HG03280 (cell line): ENCODE data around the gene OR2T4.

Experiments
- ATAC-seq: cut with Tn5 transposase; IDR thresholded peaks from one replicate; pipeline ENCODE4 v1.9.1; 2021; ENCODE audit warnings: mild to moderate bottlenecking, moderate library complexity; ENCODE audit not compliant: unreplicated experiment

Gene OR2T4, protein sequence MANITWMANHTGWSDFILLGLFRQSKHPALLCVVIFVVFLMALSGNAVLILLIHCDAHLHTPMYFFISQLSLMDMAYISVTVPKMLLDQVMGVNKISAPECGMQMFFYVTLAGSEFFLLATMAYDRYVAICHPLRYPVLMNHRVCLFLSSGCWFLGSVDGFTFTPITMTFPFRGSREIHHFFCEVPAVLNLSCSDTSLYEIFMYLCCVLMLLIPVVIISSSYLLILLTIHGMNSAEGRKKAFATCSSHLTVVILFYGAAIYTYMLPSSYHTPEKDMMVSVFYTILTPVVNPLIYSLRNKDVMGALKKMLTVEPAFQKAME

GRCh38 chr1:248361121-248361715 is at the start of gene OR2T4:
OR2T4 (plus strand) TSS chr1:248361665; CDS start chr1:248361665, 0 bp downstream.
- no peak for ATAC-seq

GRCh38 chr1:248316796-248317195 is 44.7 kb upstream of the OR2T4 start:
- ATAC-seq, result no peak

DNA sequence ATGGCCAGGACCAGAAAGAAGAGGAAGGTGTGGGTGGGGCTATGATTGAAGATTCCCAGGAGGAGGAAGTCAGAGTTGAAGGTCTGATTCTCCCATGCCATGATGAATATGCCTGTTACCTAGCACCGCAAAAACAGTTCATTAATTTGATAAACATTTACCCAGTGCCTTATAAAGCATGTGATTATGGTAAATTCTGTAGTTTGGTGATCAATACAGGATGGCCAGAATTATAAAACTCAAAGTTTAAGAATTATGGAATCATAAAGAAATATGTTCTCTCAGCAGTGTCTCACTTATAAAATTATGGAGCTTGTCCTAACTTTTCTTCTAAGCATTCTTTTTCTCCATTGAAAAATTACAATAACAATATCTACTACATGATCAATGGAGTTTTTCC is 37.0 kb upstream of the OR2T4 start, which contains the start of gene OR2M7:
Gene OR2M7, minus strand, starts transcription at position 101 of the 400 bp plus-strand sequence. Its CDS starts 0 bp downstream, at position 101.
- no peak for ATAC-seq

GRCh38 chr1:248343451-248343850 is 18.0 kb upstream of the OR2T4 start:
- no peak for ATAC-seq

DNA sequence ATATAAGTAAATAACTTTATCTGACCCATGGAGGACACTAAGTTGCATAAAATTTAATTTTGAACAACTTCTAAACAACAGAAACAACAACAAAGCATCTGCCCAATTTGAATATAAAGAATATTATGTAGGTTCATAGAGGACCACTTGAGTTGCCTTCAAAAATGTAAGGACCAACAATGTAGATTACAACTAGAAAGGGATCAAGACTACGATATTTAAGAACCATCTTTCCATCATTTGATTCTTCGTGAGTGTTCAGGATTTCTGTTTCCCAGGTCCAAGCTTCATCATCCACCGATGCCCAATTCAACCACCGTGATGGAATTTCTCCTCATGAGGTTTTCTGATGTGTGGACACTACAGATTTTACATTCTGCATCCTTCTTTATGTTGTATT is 13.0 kb upstream of the OR2T4 start, which contains the start of gene OR14C36:
Gene OR14C36, plus strand, starts transcription at position 301 of the 400 bp plus-strand sequence. Its CDS starts 0 bp downstream, at position 301.
- ATAC-seq, result no peak

GRCh38 chr1:248359415-248359814 is 2.0 kb upstream of the OR2T4 start:
- no peak for ATAC-seq

DNA sequence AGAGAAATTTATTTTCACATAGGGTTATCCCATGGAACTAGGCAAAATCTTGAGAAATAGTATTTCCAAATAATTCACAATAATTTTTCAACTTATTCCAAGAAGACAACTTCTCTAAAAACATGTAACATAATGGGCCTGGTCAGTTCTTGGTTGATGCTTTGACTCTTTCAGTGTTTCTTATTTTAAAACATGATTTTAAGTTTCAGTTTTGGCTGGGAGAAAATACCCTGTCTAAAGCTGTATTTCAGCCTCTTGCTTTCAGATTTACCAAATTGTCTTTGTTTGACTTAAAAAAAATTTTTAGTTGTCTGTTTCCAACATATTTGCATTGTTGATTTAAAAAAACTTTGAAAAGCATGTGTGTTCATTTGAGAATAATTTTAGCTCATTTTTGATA is 5.1 kb downstream of the OR2T4 start:
- no peak for ATAC-seq

GRCh38 chr1:248372394-248372793 is 10.9 kb downstream of the OR2T4 start:
- ATAC-seq, result no peak

DNA sequence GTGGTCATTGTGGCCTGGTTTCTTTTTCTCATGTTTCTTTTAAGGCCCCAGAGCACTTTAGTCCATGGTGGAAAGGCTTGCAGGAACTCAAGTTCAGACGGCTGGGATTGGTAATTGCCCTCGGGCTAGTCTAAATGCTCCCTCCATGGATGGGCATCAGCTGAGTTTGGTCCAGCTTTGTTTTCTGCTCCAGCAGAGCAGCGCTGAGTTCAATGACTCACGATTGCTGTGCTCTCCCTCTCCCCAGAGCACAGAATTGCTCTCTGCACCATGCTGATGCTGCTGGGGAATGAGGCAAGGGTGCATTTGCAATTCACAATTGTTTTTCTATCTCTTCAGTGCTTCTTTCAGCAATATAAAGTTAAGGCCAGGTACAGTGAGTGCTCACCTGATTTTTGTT is 12.3 kb downstream of the OR2T4 start:
- no peak for ATAC-seq

GRCh38 chr1:248375446-248375845 is 14.0 kb downstream of the OR2T4 start, which contains the start of gene OR2T6:
OR2T6 (plus strand) TSS chr1:248375746; CDS start chr1:248387609, 11,863 bp downstream.
- ATAC-seq, result no peak

- no peak for ATAC-seq
Observed at GRCh38 chr1:248376916-248377315, 15.5 kb downstream of the OR2T4 start.

DNA sequence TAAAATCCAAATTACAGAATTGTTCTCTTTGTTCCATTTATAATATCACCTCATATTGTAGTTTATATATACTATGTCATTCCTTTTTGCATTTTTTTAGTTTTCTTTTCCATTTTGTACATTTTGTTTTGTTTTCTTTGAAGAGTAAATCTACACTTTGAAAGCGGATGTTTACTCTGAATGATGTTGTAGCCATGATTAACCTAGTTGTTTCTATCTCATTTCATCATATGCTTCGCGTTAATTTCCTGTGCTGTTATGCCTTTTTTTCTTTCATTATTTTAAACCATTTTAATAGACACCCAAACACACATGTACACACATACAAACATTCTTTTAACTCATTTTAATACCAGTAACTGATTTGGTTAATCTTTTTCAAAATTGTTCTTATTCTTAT is 19.4 kb downstream of the OR2T4 start:
- no peak for ATAC-seq

GRCh38 chr1:248388426-248388825 is 27.0 kb downstream of the OR2T4 start:
- no peak for ATAC-seq

DNA sequence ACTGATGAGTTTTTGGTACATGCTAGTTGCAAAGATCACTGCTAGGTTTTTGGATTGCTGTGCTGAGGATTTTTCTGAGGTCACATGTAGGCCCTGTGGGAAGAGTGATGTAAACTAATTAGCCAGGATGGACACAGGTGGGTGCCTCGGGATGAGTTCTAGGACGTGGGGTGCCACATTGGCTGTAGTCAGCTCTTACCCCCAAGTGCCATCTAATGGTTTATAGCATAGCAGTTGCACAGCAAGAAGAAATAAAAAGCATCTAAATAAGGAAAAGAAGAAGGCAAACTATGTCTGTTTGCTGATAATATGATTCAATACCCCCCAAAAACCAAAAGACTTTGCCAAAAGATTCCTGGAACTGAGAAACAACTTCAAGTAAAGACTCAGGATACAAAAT is 31.6 kb downstream of the OR2T4 start:
- no peak for ATAC-seq

DNA sequence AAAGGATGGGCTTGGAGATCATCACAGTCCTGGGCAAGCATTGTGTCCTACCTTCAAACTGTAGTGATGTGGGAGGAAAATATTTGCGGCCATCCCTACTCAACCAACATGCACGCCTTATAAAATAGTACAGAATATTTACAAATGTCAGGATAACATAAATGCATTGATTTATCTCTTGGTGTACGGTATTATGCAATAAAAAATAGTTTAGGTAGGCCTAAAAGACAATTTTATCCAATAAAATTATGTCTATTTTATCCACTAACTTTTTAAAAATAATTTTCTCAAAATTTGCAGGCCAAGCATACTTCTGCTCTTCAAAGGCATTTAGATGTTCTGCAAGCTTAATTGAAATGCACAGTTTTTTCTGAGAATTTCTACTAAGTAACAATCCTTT is 41.3 kb downstream of the OR2T4 start, which contains the start of gene OR2T1:
Gene OR2T1, plus strand, starts transcription at position 301 of the 400 bp plus-strand sequence. CDS start 3,100 bp downstream, outside the sequence.
- no peak for ATAC-seq

DNA sequence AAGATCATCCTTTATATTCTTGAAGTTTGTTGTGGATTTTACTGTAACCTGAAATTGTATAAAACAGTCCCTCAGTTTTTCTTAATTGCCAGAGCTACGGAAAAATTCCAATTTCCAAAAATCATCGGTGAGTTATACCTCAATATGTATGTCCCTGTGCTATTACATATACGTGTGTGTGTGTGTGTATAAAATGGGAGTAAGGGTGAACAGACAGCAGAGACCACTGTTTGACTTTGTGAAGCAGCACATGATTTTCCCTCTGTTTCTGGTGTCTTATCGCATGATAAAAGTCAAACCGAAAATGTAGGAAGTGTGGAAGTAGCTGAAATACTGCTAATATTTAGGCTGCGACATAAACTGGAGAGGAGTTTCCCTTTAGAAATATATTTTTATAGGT is 42.6 kb downstream of the OR2T4 start:
- ATAC-seq, result no peak

DNA sequence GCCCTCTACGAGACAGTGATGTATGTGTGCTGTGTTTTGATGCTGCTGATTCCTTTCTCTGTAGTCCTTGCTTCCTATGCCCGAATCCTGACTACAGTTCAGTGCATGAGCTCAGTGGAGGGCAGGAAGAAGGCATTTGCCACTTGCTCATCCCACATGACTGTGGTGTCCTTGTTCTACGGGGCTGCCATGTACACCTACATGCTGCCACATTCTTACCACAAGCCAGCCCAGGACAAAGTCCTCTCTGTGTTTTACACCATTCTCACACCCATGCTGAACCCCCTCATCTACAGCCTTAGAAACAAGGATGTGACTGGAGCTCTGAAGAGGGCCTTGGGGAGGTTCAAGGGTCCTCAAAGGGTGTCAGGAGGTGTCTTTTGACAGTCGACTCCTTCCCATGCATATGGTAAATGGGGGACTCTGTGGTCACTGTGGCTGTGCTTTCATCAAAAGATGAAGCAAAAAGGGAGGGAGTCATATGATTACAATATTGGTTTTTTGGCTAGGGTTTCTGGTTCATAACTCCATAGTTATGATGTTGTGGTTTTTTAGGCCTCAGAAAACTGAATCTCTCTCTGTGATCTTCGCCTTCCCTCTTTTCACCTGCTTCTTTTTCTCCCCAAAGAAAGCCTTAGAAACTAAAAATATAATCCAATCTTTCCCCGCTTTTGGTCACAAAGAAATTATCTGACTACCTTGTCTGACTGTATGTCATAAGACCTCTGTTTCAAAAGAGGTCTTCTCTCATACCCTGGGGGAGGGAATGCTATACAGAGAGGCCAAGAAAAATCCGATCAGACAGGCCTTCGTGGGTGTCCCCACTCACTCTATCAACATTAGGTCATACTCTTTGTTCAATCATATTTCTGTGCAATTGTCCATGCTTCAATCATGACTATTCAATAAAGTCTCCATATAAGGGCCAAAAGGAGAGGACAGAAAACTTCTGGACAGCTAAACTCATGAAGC is 45.5 kb downstream of the OR2T4 start:
- no peak for ATAC-seq
